Measurements from ENCODE around the gene DNAH3. TPM values are rescaled to one million over a fixed set of nuclear protein-coding genes. Genes with fewer than 3 reads are reported as not detected.
A peak's percentile ranks its signal among the peaks of the same experiment; 100 is the strongest.
"Not testable (repeated sequence)": the region's sequence is repeated elsewhere in the genome, so short reads cannot be mapped to it uniquely, and the experiment has no call there.

DNAH3 gene
- total and polyA plus RNA-seq, 2 of the 13 experiments (the other 11 are each of a cell fraction or from before 2014, with no cell fraction given), result 0.07 to 0.08 TPM

DNA sequence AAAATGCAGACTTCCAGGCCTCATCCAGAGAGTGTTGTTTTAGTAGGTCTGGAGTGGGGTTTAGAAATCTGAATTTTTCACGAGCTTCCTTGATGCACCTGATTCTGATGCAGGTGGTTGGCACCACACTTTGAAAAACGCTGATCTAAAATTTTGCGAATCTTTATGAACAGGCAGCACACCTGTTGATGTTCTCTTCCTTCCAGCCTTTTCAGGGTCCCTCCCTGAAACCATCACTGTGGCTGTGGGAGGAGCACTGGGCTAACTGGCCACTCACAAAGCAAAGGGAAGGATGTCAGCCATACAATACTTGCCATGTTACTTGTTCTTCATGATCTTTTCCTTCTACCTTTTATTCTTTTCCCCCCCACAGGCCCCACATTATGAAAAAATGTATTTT lies 22.0 kb upstream of the DNAH3 start:
- 65% methylated on average over 3 of the region's 3 CpGs for WGBS (ENCODE audit: low lambda C conversion rate)
- H3K79me2 ChIP-seq (ENCODE audit: insufficient read depth, low read length), result no peaks in the 10 kb centered on the region
- H3K4me2 ChIP-seq (ENCODE audit: low read depth, low read length), result no peak overlapping the region
- no peak overlapping the region for H3K9ac ChIP-seq (ENCODE audit: insufficient read depth, low read depth, low read length)
- intact Hi-C loops (cut with micrococcal nuclease; ENCODE audit: unreplicated experiment) (no loop called here), in situ Hi-C loops (cut with HindIII; ENCODE audit: extremely low pct_ligation_motif_present, low pct_unique_long_range_greater_than_20kb) (loop anchor here (25.0 kb wide), 1 partner anchor 1165 kb away; no protein-coding TSS in a partner anchor)
- TF ChIP-seq ZNF615 (CRISPR knock-in tag; IDR thresholded peaks at IDR 0.05; ENCODE audit: borderline replicate concordance), result no peak
- TF ChIP-seq U2AF2 (IDR thresholded peaks at IDR 0.05; ENCODE audit: low read depth, low read length), result 0 out of 2 replicates have a peak, but pooled peaks have one; percentile 8
- no peak for FAIRE-seq
- no peaks in the 10 kb centered on the region for H3K9me3 ChIP-seq (ENCODE audit: low read length)
- no peaks in the 10 kb centered on the region for H3K36me3 ChIP-seq (replicated peaks in 1 of 2; ENCODE audit: control insufficient read depth in 1 of 2, insufficient read depth in 2 of 2, low read length in 2 of 2)
- DNase-seq (ENCODE audit: low spot score), result no peak
- no peaks in the 10 kb centered on the region for H3K27me3 ChIP-seq (ENCODE audit: control insufficient read depth in 1 of 2, insufficient read depth in 2 of 2, low read length in 2 of 2)
- no peak overlapping the region for H3K4me3 ChIP-seq (replicated peaks in 1 of 3; ENCODE audit: insufficient read depth in 1 of 3, low read depth in 2 of 3, low read length in 3 of 3)
- no peak overlapping the region for H2AFZ ChIP-seq (ENCODE audit: low read length)
- no peaks in the 10 kb centered on the region for H3K4me1 ChIP-seq (ENCODE audit: insufficient read depth, low read length)
- ChIA-PET CTCF (ENCODE audit: low intra/inter-chr PET ratio, low total read pairs) (no interaction called here), POLR2A (no interaction called here)
- H3K27ac ChIP-seq (ENCODE audit: extremely low read length, insufficient read depth, low read length), result no peak overlapping the region
- no peaks in the 10 kb centered on the region for H4K20me1 ChIP-seq (ENCODE audit: insufficient read depth, low read length)
- no TSS peak for BruUV-seq (replicated peaks)
- no peak for ATAC-seq

DNA sequence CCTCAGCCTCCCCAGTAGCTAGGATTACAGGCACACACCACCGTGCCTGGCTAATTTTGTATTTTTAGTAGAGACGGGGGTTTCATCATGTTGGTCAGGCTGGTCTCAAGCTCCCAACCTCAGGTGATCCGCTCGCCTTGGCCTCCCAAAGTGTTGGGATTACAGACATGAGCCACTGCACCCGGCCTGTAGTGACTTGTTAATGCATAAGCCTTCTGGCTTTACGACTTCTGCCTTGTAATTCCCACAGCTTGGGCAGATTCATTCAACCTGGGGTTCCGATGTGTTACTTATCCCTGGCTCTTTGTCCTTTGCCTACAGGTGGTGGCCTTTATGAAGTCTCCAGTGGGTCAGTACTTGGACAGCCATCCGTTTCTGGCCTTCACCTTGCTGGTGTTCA lies 19.5 kb upstream of the DNAH3 start:
- H3K9ac ChIP-seq (ENCODE audit: insufficient read depth, low read depth, low read length); H3K27ac ChIP-seq (ENCODE audit: extremely low read length, insufficient read depth, low read length); H3K4me1 ChIP-seq (ENCODE audit: insufficient read depth, low read length); BruUV-seq (replicated peaks); DNase-seq (ENCODE audit: low spot score); POLR2A ChIA-PET; CTCF ChIA-PET (ENCODE audit: low intra/inter-chr PET ratio, low total read pairs); FAIRE-seq; H3K9me3 ChIP-seq (ENCODE audit: low read length); H3K4me3 ChIP-seq (replicated peaks in 1 of 3; ENCODE audit: insufficient read depth in 1 of 3, low read depth in 2 of 3, low read length in 3 of 3); intact Hi-C loops (cut with micrococcal nuclease; ENCODE audit: unreplicated experiment); ATAC-seq; H2AFZ ChIP-seq (ENCODE audit: low read length); H4K20me1 ChIP-seq (ENCODE audit: insufficient read depth, low read length); H3K4me2 ChIP-seq (ENCODE audit: low read depth, low read length); H3K79me2 ChIP-seq (ENCODE audit: insufficient read depth, low read length); H3K36me3 ChIP-seq (replicated peaks in 1 of 2; ENCODE audit: control insufficient read depth in 1 of 2, insufficient read depth in 2 of 2, low read length in 2 of 2); H3K27me3 ChIP-seq (ENCODE audit: control insufficient read depth in 1 of 2, insufficient read depth in 2 of 2, low read length in 2 of 2): not testable (repeated sequence)
- in situ Hi-C loops (cut with HindIII; ENCODE audit: extremely low pct_ligation_motif_present, low pct_unique_long_range_greater_than_20kb), result loop anchor here (25.0 kb wide), 1 partner anchor 1167 kb away; no protein-coding TSS in a partner anchor
- 76% methylated on average over 8 of the region's 8 CpGs for WGBS (ENCODE audit: low lambda C conversion rate)

Measured in HepG2 (cell line).